ENCODE results near the gene CDKN1C.
"Not testable (repeated sequence)": the region's sequence is repeated elsewhere in the genome, so short reads cannot be mapped to it uniquely, and the experiment has no call there.

The CDKN1C gene

GRCh38 chr11:2909133-2909902, 23.7 kb upstream of the CDKN1C start:
- DNase-seq (ENCODE audit: low read depth in 2 of 3, low spot score in 2 of 3), result no peak

DNA sequence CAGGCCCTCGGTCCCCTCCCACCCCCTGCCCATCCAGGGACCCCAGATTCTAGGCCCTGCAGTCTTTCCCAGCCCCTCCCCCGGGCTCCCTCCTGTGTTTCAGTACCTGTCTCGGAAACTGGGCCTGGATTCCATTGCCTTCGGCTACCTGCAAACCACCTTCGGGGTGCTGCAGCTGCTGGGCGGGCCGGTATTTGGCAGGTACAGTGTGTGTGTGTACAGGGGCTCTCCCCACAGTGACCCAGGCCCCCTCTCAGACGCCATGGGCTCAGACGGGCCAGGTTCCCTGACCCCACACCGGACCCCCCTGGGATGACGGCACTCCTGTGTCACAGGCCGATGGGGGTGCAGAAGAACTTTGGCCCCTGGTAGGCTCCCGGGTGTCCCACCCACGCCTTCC, 22.6 kb upstream of the CDKN1C start:
- no peak for DNase-seq (ENCODE audit: low read depth in 2 of 3, low spot score in 2 of 3)

DNA sequence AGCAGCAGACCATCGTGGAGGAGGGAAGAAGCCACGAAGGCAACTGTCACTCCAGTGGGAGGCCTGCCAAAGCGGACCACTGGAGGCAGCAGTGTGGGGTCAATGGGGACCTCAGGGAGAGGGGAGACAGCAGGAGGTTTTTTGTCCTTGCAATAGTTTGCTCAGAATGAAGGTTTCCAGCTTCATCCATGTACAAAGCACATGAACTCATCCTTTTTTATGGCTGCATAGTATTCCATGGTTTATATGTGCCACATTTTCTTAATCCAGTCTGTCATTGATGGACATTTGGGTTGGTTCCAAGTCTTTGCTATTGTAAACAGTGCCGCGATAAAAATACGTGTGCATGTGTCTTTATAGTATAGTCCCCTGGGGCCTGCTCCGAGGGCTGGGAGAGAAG, 19.7 kb upstream of the CDKN1C start:
- DNase-seq (ENCODE audit: low read depth in 2 of 3, low spot score in 2 of 3), result not testable (repeated sequence)

GRCh38 chr11:2904153-2905052, 18.8 kb upstream of the CDKN1C start:
- DNase-seq (ENCODE audit: low read depth in 2 of 3, low spot score in 2 of 3), result no peak

GRCh38 chr11:2903672-2904011, 18.1 kb upstream of the CDKN1C start:
- DNase-seq (ENCODE audit: low read depth in 2 of 3, low spot score in 2 of 3), result no peak

GRCh38 chr11:2902784-2903671, 17.5 kb upstream of the CDKN1C start:
- DNase-seq (ENCODE audit: low read depth in 2 of 3, low spot score in 2 of 3), result no peak

- DNase-seq (ENCODE audit: low read depth in 2 of 3, low spot score in 2 of 3), result peak; percentile 83 to 86 (median 83)
These were observed 16.5 kb upstream of the CDKN1C start for GRCh38 chr11:2901854-2902783.

GRCh38 chr11:2901196-2901796, 15.7 kb upstream of the CDKN1C start:
- no peak for DNase-seq (ENCODE audit: low read depth in 2 of 3, low spot score in 2 of 3)

- no peak for DNase-seq (ENCODE audit: low read depth in 2 of 3, low spot score in 2 of 3)
These were observed 13.7 kb upstream of the CDKN1C start for GRCh38 chr11:2899080-2899783.

DNA sequence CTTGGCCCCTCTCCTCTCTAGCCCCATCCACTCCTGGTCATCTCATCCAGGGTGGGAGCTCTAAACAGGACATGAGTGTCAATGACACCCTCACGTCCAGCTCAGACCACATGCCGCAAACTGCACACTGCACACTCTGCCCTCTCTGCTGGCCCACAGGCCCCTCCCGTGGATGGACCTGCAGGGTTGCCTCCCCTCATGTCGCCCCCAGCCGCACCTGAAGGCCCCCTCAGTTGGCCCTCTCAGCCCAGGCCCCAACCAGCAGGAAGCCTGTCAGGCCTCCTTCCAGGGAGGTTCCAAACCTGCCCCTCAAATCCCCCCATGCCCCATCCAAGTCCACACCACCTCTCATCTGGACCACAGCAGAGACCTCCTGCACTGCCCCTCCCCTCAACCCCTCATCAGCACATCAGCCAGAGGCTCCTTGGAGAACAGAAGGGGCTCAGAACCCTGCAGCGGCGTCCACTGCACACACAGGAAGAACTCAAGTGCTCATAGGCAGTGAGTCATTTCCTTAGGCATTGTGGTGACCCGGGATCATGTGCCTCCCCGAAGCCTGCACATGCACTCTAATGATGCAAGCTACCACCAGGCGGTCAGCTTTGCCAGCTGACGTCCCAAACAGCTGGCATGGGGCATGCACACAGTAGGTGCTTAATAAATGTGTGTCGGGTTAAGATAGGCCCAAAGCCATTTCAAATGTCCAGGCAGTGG, 12.9 kb upstream of the CDKN1C start:
- no peak for DNase-seq (ENCODE audit: low read depth in 2 of 3, low spot score in 2 of 3)

DNA sequence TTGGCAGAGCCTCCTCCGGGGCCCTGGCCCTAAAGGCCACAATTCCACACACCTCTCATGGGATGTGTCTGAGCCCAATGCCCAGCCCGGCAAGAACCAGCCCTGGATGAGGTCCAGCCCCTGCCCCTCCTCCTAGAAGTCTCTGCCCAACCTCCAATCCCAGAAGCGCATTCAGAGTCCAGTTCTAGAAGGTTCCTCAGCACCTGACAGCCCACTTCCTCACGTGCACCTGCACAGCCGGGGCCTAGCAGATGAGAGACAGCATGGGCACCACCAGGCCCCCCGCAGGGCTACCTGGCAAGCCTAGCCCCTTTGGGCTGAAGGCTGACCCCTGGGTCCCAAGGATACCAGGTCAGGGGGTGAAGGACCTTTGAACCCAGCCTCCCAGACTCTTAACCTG, 11.5 kb upstream of the CDKN1C start:
- DNase-seq (ENCODE audit: low read depth in 2 of 3, low spot score in 2 of 3), result no peak

GRCh38 chr11:2896047-2896446, 10.5 kb upstream of the CDKN1C start:
- DNase-seq (ENCODE audit: low read depth in 2 of 3, low spot score in 2 of 3), result no peak

DNA sequence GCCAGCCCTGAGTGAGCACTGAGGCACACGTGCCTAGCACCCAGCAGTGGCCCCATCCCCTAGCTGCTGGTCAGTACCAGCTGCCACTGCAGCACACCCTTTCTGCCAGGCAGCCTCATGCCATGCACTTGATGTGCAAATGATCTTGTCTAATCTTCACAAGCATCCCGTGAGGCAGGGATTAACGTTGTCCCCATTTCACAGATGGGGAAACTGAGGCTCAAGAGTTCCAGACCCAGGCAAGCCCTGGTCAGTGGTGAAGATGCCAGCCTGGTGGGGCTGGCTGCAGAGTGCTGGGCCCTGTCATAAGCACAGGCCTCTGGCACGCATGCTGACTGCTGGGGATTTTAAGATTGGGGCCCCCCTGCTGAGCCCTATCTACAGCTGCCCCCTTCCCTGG, 8.4 kb upstream of the CDKN1C start:
- DNase-seq (ENCODE audit: low read depth in 2 of 3, low spot score in 2 of 3), result no peak

DNA sequence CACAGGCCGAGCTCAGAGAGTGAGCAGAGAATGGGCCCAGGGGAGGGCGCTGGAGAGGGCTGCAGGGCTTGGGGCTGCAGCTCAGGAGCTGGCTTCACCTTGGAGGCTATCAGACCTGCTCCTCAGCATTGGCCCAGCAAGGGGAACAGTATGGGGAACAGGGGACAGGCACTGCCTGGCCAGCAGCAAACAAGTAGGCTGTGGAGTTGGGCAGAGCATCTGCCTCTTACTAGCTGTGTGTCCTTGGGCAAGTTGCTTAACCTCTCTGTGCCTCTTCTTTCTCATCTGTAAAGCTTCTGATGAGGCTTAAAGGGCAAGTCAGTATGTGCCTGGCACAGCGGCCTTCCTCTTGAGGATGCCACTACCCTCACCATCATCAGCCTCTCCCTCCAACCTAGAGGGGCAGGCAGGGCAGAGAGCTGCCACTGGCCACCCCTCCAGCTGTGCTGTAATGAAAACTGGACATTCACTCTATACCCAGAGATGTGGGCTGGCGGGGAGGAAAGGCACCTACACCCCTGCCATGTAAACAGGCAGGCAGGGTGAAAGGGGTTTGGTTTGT, 7.5 kb upstream of the CDKN1C start:
- DNase-seq (ENCODE audit: low read depth in 2 of 3, low spot score in 2 of 3), result no peak

DNA sequence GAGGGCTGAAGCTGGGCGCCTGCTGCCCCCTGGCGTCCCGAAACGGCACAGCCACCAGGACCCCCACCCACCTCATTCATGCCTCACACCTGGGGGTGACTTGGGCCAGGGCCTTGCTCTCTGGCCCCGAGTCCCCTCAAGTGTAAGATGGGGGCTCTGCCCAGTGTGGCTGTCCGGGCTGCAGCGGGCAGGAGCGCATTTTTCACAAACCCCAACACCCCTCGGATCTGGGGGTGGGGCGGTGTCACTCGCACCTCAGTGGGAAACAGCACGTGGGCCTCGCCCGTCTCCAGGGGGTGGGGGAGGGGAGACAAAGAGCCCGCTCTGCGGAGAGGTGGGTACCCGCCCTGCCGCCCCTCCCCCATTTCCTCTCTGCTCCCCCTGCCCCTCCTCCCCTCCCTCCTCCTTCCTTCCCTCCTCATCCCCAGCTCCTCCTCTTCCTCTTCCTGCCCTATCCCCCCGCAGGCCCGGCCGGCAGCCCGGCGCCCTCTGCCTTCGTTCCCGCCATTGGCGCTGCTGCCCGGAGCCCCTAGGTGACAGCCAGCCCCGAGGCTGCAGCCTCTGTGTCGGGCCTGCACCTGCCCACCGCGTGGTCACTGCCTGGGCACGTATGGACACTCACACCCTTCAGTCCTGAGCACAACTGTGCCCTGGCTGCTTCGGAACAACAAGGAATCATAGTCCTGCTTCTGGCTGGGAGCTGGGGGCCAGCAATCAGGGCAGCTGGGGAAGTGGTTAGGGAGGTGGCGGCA, 6.8 kb upstream of the CDKN1C start:
- peak; percentile 34 to 55 (median 52) for DNase-seq (ENCODE audit: low read depth in 2 of 3, low spot score in 2 of 3)

GRCh38 chr11:2891326-2892214, 6.0 kb upstream of the CDKN1C start:
- DNase-seq (ENCODE audit: low read depth in 2 of 3, low spot score in 2 of 3), result no peak
